Gastrocnemius medialis (tissue), 4 donors: ENCODE data around the gene GINS1.

ENCODE experiments used
- CTCF ChIP-seq, 5 experiments: fragments of 450-650 bp in 3 of 5; fragments of 200-600 bp in 2 of 5; sonication (generic) in 2 of 5; IDR thresholded peaks in 4 of 5; conservative IDR thresholded peaks in 1 of 5; 1 replicate in 4 of 5; 2 replicates in 1 of 5; pipeline ENCODE4 v1.5.1; 2016 to 2019; ENCODE audit warnings: antibody characterized with exemption in 5 of 5, mild to moderate bottlenecking in 3 of 5, moderate library complexity in 3 of 5
- POLR2A ChIP-seq, 2 donors: fragments of 450-650 bp; IDR thresholded peaks; one replicate each; pipeline ENCODE4 v1.6.1; 2017; ENCODE audit warnings: antibody characterized with exemption in 2 of 2, mild to moderate bottlenecking in 2 of 2, moderate library complexity in 2 of 2

- TF ChIP-seq CTCF (IDR thresholded peaks at IDR 0.05 in 4 of 5, conservative IDR thresholded peaks at IDR 0.05 in 1 of 5) (no peak), POLR2A (IDR thresholded peaks at IDR 0.05) (no peak)
Measured at GRCh38 chr20:25422032-25422431, 14.6 kb downstream of the GINS1 start.
